ENCODE data around the gene MMP28. TPM values are rescaled to one million over a fixed set of nuclear protein-coding genes. Genes with fewer than 3 reads are reported as not detected.

MMP28 gene
- total and polyA plus RNA-seq, 2 donors (not counting 1 experiment from before 2014, with no cell fraction given) = 0.15 to 2.0 TPM

DNA sequence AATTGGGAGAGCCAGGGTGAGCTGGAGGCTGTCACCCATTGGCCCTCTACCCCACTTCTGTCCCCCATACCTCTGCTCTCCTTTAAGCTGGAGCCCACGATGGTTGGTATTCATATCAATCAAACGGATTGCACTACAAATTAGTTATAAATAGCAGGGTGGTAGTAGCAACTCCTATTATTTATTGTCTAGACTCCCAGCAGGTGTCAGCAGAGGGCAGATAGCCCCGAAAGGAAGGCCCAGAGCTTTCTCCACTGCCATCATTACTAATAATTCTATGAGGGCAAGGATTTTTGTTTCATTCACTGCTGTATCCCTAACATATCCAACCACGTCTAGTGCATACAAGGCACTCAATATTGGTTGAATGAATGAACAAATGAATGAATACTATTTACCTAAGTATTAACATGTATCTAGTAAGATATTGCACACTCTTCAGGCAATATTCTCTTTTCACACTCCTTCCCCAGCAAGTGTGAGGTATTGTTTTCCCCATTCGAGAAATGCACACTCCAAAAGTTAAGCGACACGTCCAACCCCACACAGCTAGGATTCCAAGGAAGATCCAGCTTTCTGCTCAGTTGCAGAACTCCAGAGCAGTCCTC, 28.4 kb downstream of the MMP28 start:
- no peak overlapping the region for H3K27ac Mint-ChIP-seq
- Histone ChIP-seq H2AFZ (ENCODE audit: insufficient read depth, low read depth, low read length, poor library complexity, severe bottlenecking) (no peak overlapping the region), H3K27me3 (replicated peaks in 1 of 4; ENCODE audit: control extremely low read depth in 1 of 4, control insufficient read depth in 3 of 4, insufficient read depth in 4 of 4, low read length in 3 of 4) (no peaks in the 10 kb centered on the region), H3K9me3 (ENCODE audit: control extremely low read depth in 1 of 3, control insufficient read depth in 2 of 3, insufficient read depth in 1 of 3, low read length in 2 of 3) (peaks cover 0 to 3% (median 0%) of the 10 kb centered on the region in 3 donors), H3K79me2 (ENCODE audit: control insufficient read depth, insufficient read depth, low read length) (no peaks in the 10 kb centered on the region), H3K4me1 (ENCODE audit: control insufficient read depth in 2 of 2, insufficient read depth in 2 of 2, low read length in 2 of 2) (peaks cover 7 to 13% of the 10 kb centered on the region in 2 donors), H4K20me1 (ENCODE audit: control insufficient read depth, insufficient read depth, low read length, poor library complexity, severe bottlenecking) (no peaks in the 10 kb centered on the region), H3K9ac (ENCODE audit: low read length) (no peak overlapping the region), H3K4me3 (ENCODE audit: control extremely low read depth in 1 of 5, extremely low read depth in 1 of 5, insufficient read depth in 1 of 5, low read depth in 2 of 5, low read length in 4 of 5) (no peak overlapping the region), H3K36me3 (replicated peaks in 1 of 2; ENCODE audit: control extremely low read depth in 1 of 2, control insufficient read depth in 1 of 2, extremely low read depth in 1 of 2, insufficient read depth in 2 of 2, low read length in 1 of 2) (no peaks in the 10 kb centered on the region), H3K27ac (ENCODE audit: low read length in 2 of 2) (no peak overlapping the region), H3K4me2 (replicated peaks; ENCODE audit: low read depth, low read length, poor library complexity, severe bottlenecking) (no peak overlapping the region)
- ATAC-seq (ENCODE audit: low read depth) (no peak), DNase-seq (peak; percentile 45)
- TF ChIP-seq, protein P1, sequence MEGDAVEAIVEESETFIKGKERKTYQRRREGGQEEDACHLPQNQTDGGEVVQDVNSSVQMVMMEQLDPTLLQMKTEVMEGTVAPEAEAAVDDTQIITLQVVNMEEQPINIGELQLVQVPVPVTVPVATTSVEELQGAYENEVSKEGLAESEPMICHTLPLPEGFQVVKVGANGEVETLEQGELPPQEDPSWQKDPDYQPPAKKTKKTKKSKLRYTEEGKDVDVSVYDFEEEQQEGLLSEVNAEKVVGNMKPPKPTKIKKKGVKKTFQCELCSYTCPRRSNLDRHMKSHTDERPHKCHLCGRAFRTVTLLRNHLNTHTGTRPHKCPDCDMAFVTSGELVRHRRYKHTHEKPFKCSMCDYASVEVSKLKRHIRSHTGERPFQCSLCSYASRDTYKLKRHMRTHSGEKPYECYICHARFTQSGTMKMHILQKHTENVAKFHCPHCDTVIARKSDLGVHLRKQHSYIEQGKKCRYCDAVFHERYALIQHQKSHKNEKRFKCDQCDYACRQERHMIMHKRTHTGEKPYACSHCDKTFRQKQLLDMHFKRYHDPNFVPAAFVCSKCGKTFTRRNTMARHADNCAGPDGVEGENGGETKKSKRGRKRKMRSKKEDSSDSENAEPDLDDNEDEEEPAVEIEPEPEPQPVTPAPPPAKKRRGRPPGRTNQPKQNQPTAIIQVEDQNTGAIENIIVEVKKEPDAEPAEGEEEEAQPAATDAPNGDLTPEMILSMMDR (IDR thresholded peaks at IDR 0.05) = peak; percentile 56
- TF ChIP-seq EZH2 (IDR thresholded peaks at IDR 0.05; ENCODE audit: borderline replicate concordance, insufficient read depth, low read depth, low read length, poor library complexity, severe bottlenecking) = no peak
- H3K27me3 Mint-ChIP-seq = peaks cover 6% of the 10 kb centered on the region
- POLR2A ChIA-PET = interaction anchor here (0.5 to 1.2 kb wide), 2 partner anchors 37 to 42 kb away, joined by 6 to 8 read pairs; partner anchors contain the start of gene TAF15
- H3K9me3 Mint-ChIP-seq (ENCODE audit: insufficient read depth) = no peaks in the 10 kb centered on the region
- CTCF ChIA-PET = interaction anchor here (0.6 to 10.2 kb wide), 9 partner anchors 9 to 66 kb away, joined by 3 to 349 read pairs (median 6); partner anchors contain the start of genes MMP28 and TAF15
- peaks cover 8% of the 10 kb centered on the region for H3K4me1 Mint-ChIP-seq
- WGBS (ENCODE audit: insufficient coverage) = 65% methylated on average over 3 of the region's 7 CpGs
- intact Hi-C loops (cut with micrococcal nuclease) = loop anchor here (10.0 kb wide), 1 partner anchor 718 kb away; the partner anchor contains the start of gene ZNHIT3
- H3K4me3 Mint-ChIP-seq = peak overlapping the region; percentile 16

DNA sequence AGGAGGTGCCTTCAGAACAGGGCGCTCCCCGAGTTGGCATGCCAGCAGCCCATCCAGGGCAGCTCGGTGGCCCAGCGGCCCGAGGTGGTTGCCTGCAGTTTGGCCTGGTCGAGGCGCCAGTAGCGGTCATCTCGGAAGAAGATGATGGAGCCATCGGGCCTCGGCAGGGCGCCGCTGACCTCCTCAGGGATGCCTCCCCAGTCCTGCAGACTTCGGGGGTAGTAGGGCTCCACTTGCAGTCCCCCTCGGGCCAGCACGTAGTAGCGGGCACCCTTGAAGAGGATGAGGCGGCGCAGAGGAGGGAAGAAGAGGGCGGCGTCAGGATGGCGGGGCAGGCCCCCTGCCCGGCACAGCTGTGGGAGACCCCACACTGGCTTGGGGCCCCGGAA, 29.0 kb downstream of the MMP28 start:
- Histone ChIP-seq H3K4me1 (ENCODE audit: control insufficient read depth in 2 of 2, insufficient read depth in 2 of 2, low read length in 2 of 2) (peaks cover 7 to 13% of the 10 kb centered on the region in 2 donors), H3K79me2 (ENCODE audit: control insufficient read depth, insufficient read depth, low read length) (no peaks in the 10 kb centered on the region), H3K4me3 (ENCODE audit: control extremely low read depth in 1 of 5, extremely low read depth in 1 of 5, insufficient read depth in 1 of 5, low read depth in 2 of 5, low read length in 4 of 5) (no peak overlapping the region), H3K9me3 (ENCODE audit: control extremely low read depth in 1 of 3, control insufficient read depth in 2 of 3, insufficient read depth in 1 of 3, low read length in 2 of 3) (peaks cover 0 to 3% (median 0%) of the 10 kb centered on the region in 3 donors), H4K20me1 (ENCODE audit: control insufficient read depth, insufficient read depth, low read length, poor library complexity, severe bottlenecking) (no peaks in the 10 kb centered on the region), H3K36me3 (replicated peaks in 1 of 2; ENCODE audit: control extremely low read depth in 1 of 2, control insufficient read depth in 1 of 2, extremely low read depth in 1 of 2, insufficient read depth in 2 of 2, low read length in 1 of 2) (no peaks in the 10 kb centered on the region), H2AFZ (ENCODE audit: insufficient read depth, low read depth, low read length, poor library complexity, severe bottlenecking) (no peak overlapping the region), H3K27me3 (replicated peaks in 1 of 4; ENCODE audit: control extremely low read depth in 1 of 4, control insufficient read depth in 3 of 4, insufficient read depth in 4 of 4, low read length in 3 of 4) (no peaks in the 10 kb centered on the region), H3K4me2 (replicated peaks; ENCODE audit: low read depth, low read length, poor library complexity, severe bottlenecking) (no peak overlapping the region), H3K9ac (ENCODE audit: low read length) (no peak overlapping the region), H3K27ac (ENCODE audit: low read length in 2 of 2) (no peak overlapping the region)
- no peak for TF ChIP-seq EZH2 (IDR thresholded peaks at IDR 0.05; ENCODE audit: borderline replicate concordance, insufficient read depth, low read depth, low read length, poor library complexity, severe bottlenecking)
- TF ChIP-seq, protein P1 (IDR thresholded peaks at IDR 0.05) = no peak
- Mint-ChIP-seq H3K27ac (no peak overlapping the region), H3K9me3 (ENCODE audit: insufficient read depth) (no peaks in the 10 kb centered on the region), H3K4me3 (no peak overlapping the region), H3K4me1 (peaks cover 8% of the 10 kb centered on the region), H3K27me3 (peaks cover 3% of the 10 kb centered on the region)
- WGBS (ENCODE audit: insufficient coverage) = 95% methylated on average over 19 of the region's 24 CpGs
- intact Hi-C loops (cut with micrococcal nuclease) = loop anchor here (10.0 kb wide), 1 partner anchor 718 kb away; the partner anchor contains the start of gene ZNHIT3
- DNase-seq (no peak), ATAC-seq (ENCODE audit: low read depth) (no peak)
- ChIA-PET CTCF (interaction anchor here (0.8 to 10.2 kb wide), 6 partner anchors 9 to 50 kb away, joined by 3 to 349 read pairs (median 7); partner anchors contain the start of genes MMP28 and TAF15), POLR2A (interaction anchor here (1.2 kb wide), 1 partner anchor 42 kb away, joined by 6 read pairs; the partner anchor contains the start of gene TAF15)
